ENCODE data around the gene CCDC182. TPM values are rescaled to one million over a fixed set of nuclear protein-coding genes. Genes with fewer than 3 reads are reported as not detected.

CCDC182 gene
- total and polyA plus RNA-seq, 7 experiments from 2014 or later, result not detected

- H3K36me3 ChIP-seq (ENCODE audit: control insufficient read depth in 2 of 3, insufficient read depth in 3 of 3, low read length in 3 of 3), result no peaks in the 10 kb centered on the region
- intact Hi-C loops (cut with micrococcal nuclease), result no loop called here
- ATAC-seq, result no peak
- Mint-ChIP-seq H3K4me3 (no peak overlapping the region), H3K36me3 (no peaks in the 10 kb centered on the region), H3K27ac (no peak overlapping the region), H3K4me1 (no peaks in the 10 kb centered on the region), H3K27me3 (peaks cover 34 to 62% (median 34%) of the 10 kb centered on the region in 5 donors), H3K9me3 (no peaks in the 10 kb centered on the region)
- H3K4me1 ChIP-seq (ENCODE audit: control insufficient read depth in 2 of 2, insufficient read depth in 2 of 2, low read length in 2 of 2), result no peaks in the 10 kb centered on the region
- no peak for DNase-seq
- no peaks in the 10 kb centered on the region for H3K27me3 ChIP-seq (ENCODE audit: control insufficient read depth in 2 of 2, insufficient read depth in 2 of 2, low read length in 2 of 2)
- no peaks in the 10 kb centered on the region for H3K9me3 ChIP-seq (ENCODE audit: control insufficient read depth in 2 of 3, low read length in 3 of 3)
- ChIA-PET POLR2A (no interaction called here), CTCF (interaction anchor here (0.6 kb wide), 1 partner anchor 275 kb away, joined by 3 read pairs; no protein-coding TSS in a partner anchor)
- no peak overlapping the region for H3K27ac ChIP-seq (ENCODE audit: low read depth, low read length)
- H3K4me3 ChIP-seq (ENCODE audit: low read length), result no peak overlapping the region
These were observed 29.8 kb upstream of the CCDC182 start for GRCh38 chr17:57774872-57775271.

- ChIA-PET CTCF (interaction anchor here (0.5 kb wide), 1 partner anchor 671 kb away, joined by 3 read pairs; no protein-coding TSS in a partner anchor), POLR2A (no interaction called here)
- no peaks in the 10 kb centered on the region for H3K36me3 ChIP-seq (ENCODE audit: control insufficient read depth in 2 of 3, insufficient read depth in 3 of 3, low read length in 3 of 3)
- Mint-ChIP-seq H3K27me3 (peaks cover 34 to 70% (median 36%) of the 10 kb centered on the region in 5 donors), H3K36me3 (no peaks in the 10 kb centered on the region), H3K4me1 (no peaks in the 10 kb centered on the region), H3K4me3 (no peak overlapping the region), H3K9me3 (no peaks in the 10 kb centered on the region), H3K27ac (no peak overlapping the region)
- DNase-seq (no peak), ATAC-seq (no peak)
- no peaks in the 10 kb centered on the region for H3K4me1 ChIP-seq (ENCODE audit: control insufficient read depth in 2 of 2, insufficient read depth in 2 of 2, low read length in 2 of 2)
- H3K9me3 ChIP-seq (ENCODE audit: control insufficient read depth in 2 of 3, low read length in 3 of 3), result no peaks in the 10 kb centered on the region
- H3K27me3 ChIP-seq (ENCODE audit: control insufficient read depth in 2 of 2, insufficient read depth in 2 of 2, low read length in 2 of 2), result no peaks in the 10 kb centered on the region
- H3K27ac ChIP-seq (ENCODE audit: low read depth, low read length), result no peak overlapping the region
- no peak overlapping the region for H3K4me3 ChIP-seq (ENCODE audit: low read length)
- intact Hi-C loops (cut with micrococcal nuclease), result no loop called here
These were observed 28.5 kb upstream of the CCDC182 start for GRCh38 chr17:57773557-57773956.

- Mint-ChIP-seq H3K27ac (no peak overlapping the region), H3K9me3 (no peaks in the 10 kb centered on the region), H3K4me1 (no peaks in the 10 kb centered on the region), H3K36me3 (no peaks in the 10 kb centered on the region), H3K4me3 (no peak overlapping the region), H3K27me3 (peaks cover 34 to 73% (median 38%) of the 10 kb centered on the region in 5 donors)
- CTCF ChIA-PET, result no interaction called here
- intact Hi-C loops (cut with micrococcal nuclease), result no loop called here
- no peak overlapping the region for H3K27ac ChIP-seq (ENCODE audit: low read depth, low read length)
- H3K27me3 ChIP-seq (ENCODE audit: control insufficient read depth in 2 of 2, insufficient read depth in 2 of 2, low read length in 2 of 2), result no peaks in the 10 kb centered on the region
- H3K4me3 ChIP-seq (ENCODE audit: low read length), result no peak overlapping the region
- ATAC-seq, result no peak
- no peaks in the 10 kb centered on the region for H3K36me3 ChIP-seq (ENCODE audit: control insufficient read depth in 2 of 3, insufficient read depth in 3 of 3, low read length in 3 of 3)
- no peaks in the 10 kb centered on the region for H3K9me3 ChIP-seq (ENCODE audit: control insufficient read depth in 2 of 3, low read length in 3 of 3)
- DNase-seq, result no peak
- no peaks in the 10 kb centered on the region for H3K4me1 ChIP-seq (ENCODE audit: control insufficient read depth in 2 of 2, insufficient read depth in 2 of 2, low read length in 2 of 2)
- POLR2A ChIA-PET, result no interaction called here
These were observed 27.7 kb upstream of the CCDC182 start for GRCh38 chr17:57772774-57773173.

- Histone ChIP-seq H3K27ac (ENCODE audit: low read depth, low read length) (no peak overlapping the region), H3K4me3 (ENCODE audit: low read length) (no peak overlapping the region), H3K9me3 (ENCODE audit: control insufficient read depth in 2 of 3, low read length in 3 of 3) (no peaks in the 10 kb centered on the region), H3K36me3 (ENCODE audit: control insufficient read depth in 2 of 3, insufficient read depth in 3 of 3, low read length in 3 of 3) (no peaks in the 10 kb centered on the region), H3K4me1 (ENCODE audit: control insufficient read depth in 2 of 2, insufficient read depth in 2 of 2, low read length in 2 of 2) (no peaks in the 10 kb centered on the region), H3K27me3 (ENCODE audit: control insufficient read depth in 2 of 2, insufficient read depth in 2 of 2, low read length in 2 of 2) (no peaks in the 10 kb centered on the region)
- H3K27ac Mint-ChIP-seq, result no peak overlapping the region
- CTCF ChIA-PET, result no interaction called here
- DNase-seq (no peak), ATAC-seq (no peak)
- H3K36me3 Mint-ChIP-seq, result no peaks in the 10 kb centered on the region
- intact Hi-C loops (cut with micrococcal nuclease), result no loop called here
- no peaks in the 10 kb centered on the region for H3K9me3 Mint-ChIP-seq
- no peak overlapping the region for H3K4me3 Mint-ChIP-seq
- H3K4me1 Mint-ChIP-seq, result peaks cover 0 to 2% (median 0%) of the 10 kb centered on the region in 7 donors
- H3K27me3 Mint-ChIP-seq, result peaks cover 12 to 42% (median 27%) of the 10 kb centered on the region in 5 donors
- POLR2A ChIA-PET, result no interaction called here
These were observed 22.5 kb upstream of the CCDC182 start for GRCh38 chr17:57767561-57767960.

GRCh38 chr17:57766318-57766943 lies 21.3 kb upstream of the CCDC182 start:
- Histone ChIP-seq H3K36me3 (ENCODE audit: control insufficient read depth in 2 of 3, insufficient read depth in 3 of 3, low read length in 3 of 3) (no peaks in the 10 kb centered on the region), H3K9me3 (ENCODE audit: control insufficient read depth in 2 of 3, low read length in 3 of 3) (no peaks in the 10 kb centered on the region), H3K4me1 (ENCODE audit: control insufficient read depth in 2 of 2, insufficient read depth in 2 of 2, low read length in 2 of 2) (no peaks in the 10 kb centered on the region), H3K4me3 (ENCODE audit: low read length) (no peak overlapping the region), H3K27me3 (ENCODE audit: control insufficient read depth in 2 of 2, insufficient read depth in 2 of 2, low read length in 2 of 2) (no peaks in the 10 kb centered on the region), H3K27ac (ENCODE audit: low read depth, low read length) (no peak overlapping the region)
- H3K9me3 Mint-ChIP-seq, result no peaks in the 10 kb centered on the region
- peaks cover 0 to 2% (median 0%) of the 10 kb centered on the region in 7 donors for H3K4me1 Mint-ChIP-seq
- H3K4me3 Mint-ChIP-seq, result no peak overlapping the region
- ChIA-PET CTCF (no interaction called here), POLR2A (no interaction called here)
- H3K27me3 Mint-ChIP-seq, result peaks cover 12 to 37% (median 24%) of the 10 kb centered on the region in 5 donors
- intact Hi-C loops (cut with micrococcal nuclease), result no loop called here
- no peak overlapping the region for H3K27ac Mint-ChIP-seq
- H3K36me3 Mint-ChIP-seq, result no peaks in the 10 kb centered on the region
- DNase-seq, result no peak
- ATAC-seq, result no peak

- no peaks in the 10 kb centered on the region for H3K36me3 ChIP-seq (ENCODE audit: control insufficient read depth in 2 of 3, insufficient read depth in 3 of 3, low read length in 3 of 3)
- DNase-seq (no peak), ATAC-seq (no peak)
- no peaks in the 10 kb centered on the region for H3K9me3 Mint-ChIP-seq
- H3K4me1 ChIP-seq (ENCODE audit: control insufficient read depth in 2 of 2, insufficient read depth in 2 of 2, low read length in 2 of 2), result no peaks in the 10 kb centered on the region
- peaks cover 2 to 23% (median 11%) of the 10 kb centered on the region in 5 donors for H3K27me3 Mint-ChIP-seq
- no peaks in the 10 kb centered on the region for H3K36me3 Mint-ChIP-seq
- no peak overlapping the region for H3K27ac Mint-ChIP-seq
- intact Hi-C loops (cut with micrococcal nuclease), result no loop called here
- H3K9me3 ChIP-seq (ENCODE audit: control insufficient read depth in 2 of 3, low read length in 3 of 3), result no peaks in the 10 kb centered on the region
- ChIA-PET CTCF (interaction anchor here (0.6 kb wide), 1 partner anchor 164 kb away, joined by 3 read pairs; no protein-coding TSS in a partner anchor), POLR2A (no interaction called here)
- peaks cover 0 to 2% (median 0%) of the 10 kb centered on the region in 7 donors for H3K4me1 Mint-ChIP-seq
- H3K4me3 ChIP-seq (ENCODE audit: low read length), result no peak overlapping the region
- no peaks in the 10 kb centered on the region for H3K27me3 ChIP-seq (ENCODE audit: control insufficient read depth in 2 of 2, insufficient read depth in 2 of 2, low read length in 2 of 2)
- H3K4me3 Mint-ChIP-seq, result no peak overlapping the region
- H3K27ac ChIP-seq (ENCODE audit: low read depth, low read length), result no peak overlapping the region
These were observed 17.6 kb upstream of the CCDC182 start for GRCh38 chr17:57762452-57763395.
